ENCODE measurements around the gene FANCB. TPM values are rescaled to one million over a fixed set of nuclear protein-coding genes. Genes with fewer than 3 reads are reported as not detected.

Gene FANCB
- total and polyA plus RNA-seq, 2 of the 8 experiments (the other 6 are each of a cell fraction or from before 2014, with no cell fraction given), result 1.9 to 13.8 TPM

DNA sequence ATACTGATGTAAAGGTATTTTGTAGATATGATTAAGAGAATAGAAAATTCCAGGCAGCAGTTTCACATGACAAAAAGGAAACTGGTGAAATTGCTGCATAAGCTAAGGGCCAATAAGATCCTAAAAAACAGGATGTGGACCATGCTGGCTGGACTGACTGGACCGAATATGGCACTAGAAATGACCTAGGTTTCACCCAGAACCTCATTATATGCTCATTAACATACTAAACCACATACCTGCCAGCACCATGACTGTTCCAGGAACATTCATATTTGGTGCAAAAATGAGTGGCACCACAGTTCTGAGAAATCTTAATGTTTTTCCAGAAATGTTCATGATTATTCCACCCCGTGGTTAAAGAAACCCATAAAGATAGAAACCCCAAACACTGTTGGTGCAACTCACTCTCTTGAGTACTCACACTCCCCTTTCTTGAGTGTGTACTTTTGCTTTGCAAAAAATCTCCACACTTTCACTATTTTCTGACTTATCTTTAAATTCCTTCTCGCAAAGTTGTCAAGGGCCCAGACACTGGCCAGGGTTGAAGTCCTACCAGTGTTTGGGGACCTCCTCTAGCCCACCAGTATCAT, 74.0 kb downstream of the FANCB start (continued):
- no peak for TF ChIP-seq CBX8 (IDR thresholded peaks at IDR 0.05; ENCODE audit: borderline replicate concordance, low read depth, low read length)
- TF ChIP-seq EZH2 (IDR thresholded peaks at IDR 0.05; ENCODE audit: low read depth, low read length, severe bottlenecking), result no peak
- no peak for TF ChIP-seq TAF7 (optimal IDR thresholded peaks at IDR 0.05; ENCODE audit: borderline replicate concordance, low read depth, low read length)

Other genes starting within 250 kb of the FANCB start
- 12.1 and 12.2 TPM in 2 replicates for gene MOSPD2, start 352 bp upstream of the FANCB start, total RNA-seq (2021; fragmentation: NEBNext Ultra II Directional; extraction: Animal tissue kit (Norgen Biotek cat#: 25700))
- gene MOSPD2, start 352 bp upstream of the FANCB start, polyA plus RNA-seq (2011; rRNA removed), result 3.1 and 4.5 TPM in 2 replicates

Data from H1 (cell line).